NCI-H774 (cell line): Measurements from ENCODE around the gene TNS1.

Experiments
- DNase-seq: peaks from one replicate; lab custom pipeline; 2025; lab: John Stamatoyannopoulos, UW

The TNS1 gene

DNA sequence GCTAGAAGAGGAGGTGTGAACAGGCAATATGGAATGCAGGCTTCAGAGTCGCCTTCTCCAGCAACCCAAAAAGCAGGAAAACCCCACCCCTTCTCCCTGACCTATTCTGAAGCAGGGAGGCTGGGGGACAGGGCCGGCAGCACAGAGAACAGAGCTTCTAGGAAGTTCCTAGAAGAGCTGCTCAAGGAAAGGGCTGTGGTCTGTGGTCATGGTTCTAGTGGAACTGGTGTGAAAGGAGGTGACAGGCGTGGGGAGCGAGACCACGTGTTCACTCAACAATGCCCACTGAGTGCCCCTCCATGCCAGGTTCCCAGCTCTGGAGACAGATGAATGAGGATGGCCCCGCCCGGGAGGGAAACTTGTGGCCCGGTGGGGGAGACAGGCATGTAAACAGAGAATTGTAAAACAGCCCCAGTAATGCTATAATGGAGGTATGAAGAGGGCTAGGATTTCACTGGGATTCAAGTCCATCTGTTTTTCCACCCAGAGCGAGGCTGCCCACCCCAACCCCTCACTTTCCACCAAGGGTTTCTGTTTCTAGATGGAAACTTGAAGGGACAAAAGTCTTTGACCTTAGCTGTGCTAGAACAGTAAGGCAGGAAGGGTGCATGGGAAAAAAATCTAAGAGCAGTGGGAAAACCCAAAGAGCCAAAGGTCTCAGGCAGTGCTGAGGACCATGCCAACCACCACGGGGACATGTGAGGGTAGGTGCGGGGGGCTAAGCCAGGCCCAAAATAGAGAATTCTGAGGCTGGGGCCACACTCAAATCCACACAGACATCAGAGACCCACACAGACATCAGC is 71.8 kb downstream of the TNS1 start:
- no peak for DNase-seq

DNA sequence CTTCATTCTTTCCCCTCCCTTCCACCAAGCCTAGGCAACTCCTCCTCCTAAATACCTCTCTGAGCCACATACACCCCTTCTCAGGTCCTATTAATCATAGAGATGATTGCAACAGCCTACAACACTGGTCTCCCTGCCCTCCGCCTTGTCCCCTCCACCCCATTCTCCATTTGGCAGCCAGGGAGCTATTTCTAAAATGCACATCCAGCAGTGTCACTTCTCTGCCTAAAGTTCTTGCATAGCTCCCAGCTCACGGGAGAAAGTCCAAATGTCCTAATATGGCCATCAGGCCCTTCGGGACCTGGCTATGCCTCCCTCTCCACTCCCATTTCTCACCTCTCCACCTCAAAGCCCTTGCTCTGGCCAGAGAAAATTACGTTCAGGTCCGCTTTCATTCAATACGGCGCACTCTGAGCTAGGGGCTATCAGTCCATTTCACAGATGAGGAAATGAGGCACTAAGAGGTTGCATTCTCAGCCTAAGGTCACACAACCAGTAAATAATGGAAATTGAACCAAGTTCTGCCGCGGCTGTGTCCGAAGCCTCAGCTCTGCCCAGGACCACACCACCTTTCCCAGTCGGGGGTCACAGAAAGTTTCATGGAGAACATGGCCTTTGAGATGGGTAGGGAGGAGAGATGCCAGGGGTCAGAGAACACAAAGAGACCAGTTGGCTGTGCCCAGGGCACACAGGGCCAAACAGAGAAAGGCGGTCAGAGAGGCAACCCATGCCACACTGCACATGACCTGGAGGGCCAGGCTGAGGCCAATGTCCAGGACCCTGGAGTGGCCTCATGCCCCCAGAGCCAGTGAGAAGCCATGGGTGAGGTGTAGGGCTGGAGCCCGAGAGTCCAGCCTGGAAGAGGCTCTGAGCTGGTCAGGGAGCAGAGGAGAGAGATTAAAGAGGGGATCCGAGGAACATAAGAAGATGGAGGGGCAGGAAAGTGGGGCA is 72.8 kb downstream of the TNS1 start:
- no peak for DNase-seq

DNA sequence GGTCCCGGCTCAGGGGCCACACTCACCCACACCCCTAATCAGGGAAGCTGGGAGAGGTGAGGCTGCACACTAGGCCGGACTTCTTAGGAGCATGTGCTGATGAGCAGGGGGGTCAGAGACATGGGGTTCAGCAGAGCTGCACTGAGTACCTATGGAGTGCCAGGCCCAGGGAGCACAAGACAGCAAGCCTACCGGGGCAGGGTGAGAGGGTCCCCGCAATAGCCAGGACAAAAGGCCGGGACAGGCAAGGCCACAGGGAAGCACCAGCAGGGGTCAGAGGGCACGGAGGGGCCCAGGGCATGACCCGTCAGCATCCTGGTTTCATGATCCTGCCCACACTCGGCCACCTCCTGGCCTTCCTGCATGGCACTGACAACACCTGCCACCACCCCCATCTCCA is 73.5 kb downstream of the TNS1 start:
- no peak for DNase-seq

DNA sequence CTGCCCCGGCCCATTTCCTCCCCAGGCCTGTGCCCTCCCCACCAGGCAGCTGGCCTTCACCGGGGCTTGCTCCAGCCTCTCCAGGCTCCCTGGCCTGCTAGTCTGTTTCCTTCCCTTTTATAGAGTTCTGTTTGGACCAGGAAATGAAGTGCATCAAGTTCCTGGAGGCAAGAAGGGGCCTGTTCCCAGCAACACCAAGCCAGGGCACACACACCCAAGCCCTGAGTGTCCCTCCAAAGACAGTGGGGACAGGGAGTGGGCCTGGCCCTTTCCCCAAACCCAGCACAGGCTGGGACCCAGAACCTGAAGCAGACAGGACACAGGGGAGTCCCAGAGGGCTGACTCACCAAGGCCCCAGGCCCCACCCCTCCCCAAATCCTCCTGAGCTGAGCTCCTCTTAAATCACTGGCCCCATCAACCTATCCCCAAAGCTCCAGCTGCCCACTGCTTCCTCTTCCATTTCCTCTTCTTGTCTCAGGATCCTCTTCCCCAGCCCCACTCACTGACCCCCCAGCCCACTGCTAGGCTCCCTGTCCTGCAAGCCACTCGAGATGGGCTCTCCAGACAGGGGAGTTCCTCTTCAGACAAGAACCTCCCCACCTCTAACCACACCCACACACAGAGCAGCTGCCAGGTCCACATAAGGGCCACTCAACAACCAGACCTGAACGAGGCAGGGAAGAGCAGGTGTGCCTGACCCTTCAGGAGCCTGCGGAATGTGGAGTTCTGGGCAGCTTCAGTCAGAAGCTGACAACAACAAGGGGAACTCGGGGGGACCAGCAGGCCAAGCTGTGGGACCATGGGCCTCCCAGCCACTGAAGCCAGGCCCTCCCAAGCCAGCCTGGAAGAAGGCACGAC is 74.2 kb downstream of the TNS1 start:
- DNase-seq, result peak; percentile 87

DNA sequence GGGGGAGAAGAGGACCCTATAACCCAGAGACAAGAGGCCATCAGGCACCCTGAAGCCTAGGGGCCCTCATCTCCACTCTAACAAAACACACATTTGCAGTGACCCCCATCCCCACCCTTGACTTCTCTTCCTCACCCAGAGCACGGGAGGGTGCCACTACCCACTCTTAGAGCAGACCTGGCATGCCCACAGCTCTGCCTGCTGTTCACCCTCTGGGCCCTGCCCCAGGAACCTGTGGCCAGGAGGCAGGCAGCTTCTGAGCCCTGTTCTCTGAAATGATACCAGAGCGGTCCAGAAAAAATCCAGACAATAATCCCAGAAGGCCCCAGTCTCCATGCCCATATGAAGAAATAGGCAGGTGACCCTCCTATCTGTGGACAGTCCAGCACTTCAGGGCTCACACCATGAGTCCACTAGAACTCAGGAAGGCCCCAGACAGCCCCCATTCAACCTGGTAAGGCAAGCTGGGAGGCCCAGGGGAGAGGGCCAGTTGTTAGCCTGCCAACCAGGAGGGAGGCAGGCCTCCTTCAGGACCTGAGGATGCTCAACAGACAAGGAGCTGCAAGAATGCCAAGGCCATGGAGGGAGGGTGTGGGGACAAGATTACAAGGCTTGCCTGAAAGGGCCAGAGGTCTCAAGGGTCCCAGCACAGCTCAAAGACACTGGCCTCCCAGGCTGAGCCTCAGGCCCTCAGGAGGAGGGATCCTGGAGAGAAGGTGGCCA is 75.0 kb downstream of the TNS1 start:
- no peak for DNase-seq

DNA sequence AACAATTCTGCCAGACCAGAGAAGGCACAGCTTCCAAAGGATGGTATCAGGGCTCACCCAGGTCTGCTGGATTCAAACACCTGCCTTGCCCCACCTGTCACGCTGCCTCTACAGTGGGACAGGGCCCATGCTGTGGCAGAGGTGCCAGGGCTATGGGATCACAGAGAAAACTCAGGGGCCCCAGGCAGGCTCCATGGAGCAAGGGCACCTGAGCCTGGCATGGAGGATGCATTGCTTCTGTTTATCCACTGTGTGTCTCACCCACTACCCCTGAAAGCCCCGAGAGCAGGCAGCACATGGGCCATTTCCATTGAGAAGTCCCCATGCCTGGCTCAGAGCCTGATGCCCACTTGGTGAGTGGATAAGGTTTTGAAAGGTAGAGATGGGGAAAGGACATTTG is 76.0 kb downstream of the TNS1 start:
- DNase-seq, result no peak

DNA sequence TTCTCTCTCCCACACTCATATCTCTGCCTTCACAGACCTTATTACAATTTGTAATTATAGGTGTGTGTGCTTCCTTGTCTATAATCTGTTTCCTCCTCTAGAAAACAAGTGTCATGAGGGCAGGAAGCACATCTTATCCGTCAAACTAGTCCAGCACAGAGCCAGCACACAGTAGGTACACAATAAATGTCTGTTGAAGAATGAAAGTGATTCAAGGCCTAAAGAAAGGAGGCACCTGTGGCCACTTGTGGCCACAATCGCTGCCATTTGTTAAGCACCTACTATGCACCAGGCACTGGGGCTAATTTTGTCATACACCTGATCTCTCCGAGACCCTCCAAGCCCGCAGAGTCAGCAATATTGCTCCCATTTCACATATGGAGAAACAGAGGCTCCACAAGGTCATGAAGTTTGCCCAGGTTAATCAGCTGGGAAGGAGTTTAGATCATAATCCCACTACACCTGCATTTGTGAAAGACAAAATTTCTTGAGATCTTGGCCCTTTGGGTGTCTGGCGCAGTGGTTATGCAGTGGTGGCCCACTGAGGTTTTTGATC is 78.4 kb downstream of the TNS1 start:
- DNase-seq, result no peak

DNA sequence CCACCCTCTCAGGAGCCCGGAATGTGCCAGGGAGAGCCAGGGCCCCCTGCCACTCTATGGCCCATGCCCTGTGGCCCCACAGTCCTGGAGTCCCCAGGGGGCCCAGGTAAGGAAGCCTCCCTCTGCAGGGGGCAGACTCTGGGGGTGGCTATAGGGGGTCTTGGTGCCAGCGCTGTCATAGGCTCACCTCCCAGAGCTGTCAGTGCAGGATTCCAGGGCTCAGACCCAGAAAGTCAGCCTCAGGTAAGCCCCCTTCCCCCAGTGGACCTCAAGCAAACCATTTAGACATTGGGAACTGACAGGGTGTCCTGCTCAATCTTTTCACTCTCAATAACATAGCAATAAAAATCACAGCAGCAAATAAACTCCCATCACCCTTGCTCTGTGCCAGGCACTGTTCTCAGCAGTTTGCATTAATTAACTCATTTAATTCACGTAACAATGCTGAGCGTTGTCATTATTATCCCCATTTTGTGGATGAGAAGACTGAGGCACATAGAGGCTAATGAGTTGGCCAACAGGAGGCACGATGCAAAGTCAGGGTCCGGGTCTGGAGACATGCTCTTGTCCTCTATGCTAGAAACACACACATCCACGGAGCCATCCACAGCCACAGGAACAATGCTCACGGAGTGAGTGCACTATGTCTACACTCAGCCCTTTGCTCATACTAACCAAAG is 79.6 kb downstream of the TNS1 start:
- DNase-seq, result no peak

DNA sequence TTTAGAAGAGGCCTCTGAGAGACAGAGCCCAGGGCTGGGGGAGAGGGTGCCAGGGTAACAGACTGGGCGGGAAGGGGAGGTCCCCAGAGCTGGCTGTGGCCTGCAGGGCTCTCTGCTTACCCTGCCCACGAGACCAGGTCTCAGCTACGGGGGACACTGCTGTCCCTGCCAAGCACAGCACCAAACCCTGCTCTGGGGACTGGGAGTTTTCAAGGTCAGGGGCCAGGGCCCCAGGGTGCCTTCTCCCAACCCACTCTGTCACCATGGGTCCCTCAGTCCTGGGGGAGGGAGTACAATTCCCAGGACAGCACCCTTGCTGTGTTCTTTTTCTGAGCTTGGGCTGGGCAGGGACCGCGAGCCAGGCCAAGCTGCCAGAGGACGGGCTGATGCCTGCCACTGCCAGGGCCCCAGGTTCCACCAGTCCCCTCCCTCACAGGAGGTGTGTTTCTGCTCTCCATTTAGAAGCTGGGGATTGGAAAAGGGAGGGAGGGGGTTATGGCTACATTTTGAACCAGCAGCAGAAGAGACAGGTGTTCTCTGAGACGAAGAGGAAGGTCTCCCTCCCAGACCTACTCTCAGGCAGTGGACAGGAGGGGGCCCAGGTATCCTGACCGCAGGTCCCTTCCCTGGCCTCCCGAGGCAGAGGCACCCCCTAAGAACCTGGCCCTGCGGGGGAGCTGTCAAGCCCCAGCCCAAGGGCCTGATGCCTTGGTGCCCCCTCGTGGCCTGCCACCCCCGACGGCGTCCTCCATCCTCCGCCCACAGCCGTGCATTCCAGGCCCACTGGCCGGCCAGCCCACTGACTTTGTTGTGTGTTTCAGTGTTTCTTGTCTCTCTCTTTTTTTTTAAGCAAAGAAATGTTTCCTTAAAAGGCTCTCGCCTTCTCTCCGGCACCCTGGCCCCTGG is 80.4 kb downstream of the TNS1 start:
- DNase-seq, result no peak

DNA sequence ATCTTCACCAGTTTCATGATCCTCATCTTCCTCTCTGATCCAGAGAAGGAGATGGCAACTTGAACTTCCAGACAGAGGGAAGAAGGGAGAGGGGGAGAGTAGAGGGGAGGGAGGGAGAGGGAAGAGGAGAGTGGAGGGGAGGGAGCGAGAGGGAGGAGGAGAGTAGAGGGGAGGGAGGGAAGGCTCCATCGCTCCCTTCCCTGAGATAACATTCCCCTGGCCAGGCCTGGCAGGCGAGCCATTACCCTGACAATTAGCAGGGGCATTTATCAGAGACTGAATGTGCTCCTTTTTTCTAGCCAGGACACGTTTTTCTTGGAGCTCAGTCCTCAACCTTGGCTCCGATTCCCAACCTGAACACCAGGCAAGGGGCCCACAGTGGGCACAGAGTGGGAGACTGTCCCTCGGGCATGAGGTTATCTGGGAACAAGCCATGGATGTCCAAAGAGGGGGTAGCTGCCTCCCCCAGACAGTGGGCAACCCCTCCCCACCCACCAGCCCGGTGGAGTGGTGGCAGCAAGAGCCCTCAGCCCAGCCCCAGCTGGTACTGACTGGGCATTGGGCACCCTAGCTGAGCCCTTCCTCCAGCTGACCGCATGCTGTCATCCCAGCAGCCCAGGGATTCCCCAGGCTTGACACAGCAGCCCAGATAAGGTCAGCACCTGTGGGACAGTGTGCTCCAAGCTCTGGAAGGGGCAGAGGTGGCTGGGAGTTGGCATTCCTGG is 81.8 kb downstream of the TNS1 start:
- no peak for DNase-seq

DNA sequence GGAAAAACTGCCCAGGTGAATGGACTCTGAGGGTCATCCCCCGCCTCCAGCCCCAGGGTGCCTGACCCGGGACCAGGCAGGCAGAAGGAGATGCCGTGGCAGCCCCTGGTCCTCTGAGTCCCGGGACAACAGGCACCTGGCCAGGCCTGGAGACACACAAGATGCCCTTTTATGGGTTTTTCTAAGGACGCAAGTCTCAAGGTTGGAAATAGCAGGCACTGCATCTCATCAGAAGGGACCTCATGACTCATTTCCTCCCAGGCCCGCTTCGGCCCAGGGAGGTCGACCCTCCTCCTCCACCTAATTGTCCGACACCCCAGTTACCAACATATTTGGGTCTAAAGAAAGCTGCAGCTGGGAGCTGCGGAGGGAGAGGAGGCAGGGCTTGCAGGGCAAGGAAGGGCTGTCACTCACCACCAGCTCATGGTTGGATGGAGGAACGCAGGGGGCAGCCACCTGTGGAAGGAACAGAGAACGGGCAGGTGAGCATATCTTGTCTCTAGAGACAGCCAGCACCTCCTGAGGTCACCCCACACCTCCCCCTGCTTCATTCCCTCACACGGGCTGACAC is 82.9 kb downstream of the TNS1 start:
- DNase-seq, result no peak

DNA sequence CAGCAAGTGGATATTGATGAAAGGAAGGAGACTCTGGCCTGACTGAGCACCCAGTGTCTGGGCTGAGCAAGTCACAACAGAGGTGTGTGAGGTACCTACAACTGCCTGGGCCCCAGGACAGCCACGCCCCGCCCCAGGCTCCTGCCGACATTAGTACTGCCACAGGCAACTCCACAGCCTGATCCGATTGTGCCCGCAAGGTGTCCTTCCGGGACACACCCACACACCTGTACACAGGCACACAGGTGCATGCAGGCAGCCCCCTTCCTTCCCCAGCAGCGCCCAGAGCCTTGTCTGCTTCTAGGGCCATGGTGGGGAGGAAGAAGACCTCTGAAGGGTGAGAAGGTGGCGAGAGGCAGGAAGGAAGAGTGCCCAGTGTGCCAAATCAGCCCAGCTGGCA is 83.6 kb downstream of the TNS1 start:
- no peak for DNase-seq

DNA sequence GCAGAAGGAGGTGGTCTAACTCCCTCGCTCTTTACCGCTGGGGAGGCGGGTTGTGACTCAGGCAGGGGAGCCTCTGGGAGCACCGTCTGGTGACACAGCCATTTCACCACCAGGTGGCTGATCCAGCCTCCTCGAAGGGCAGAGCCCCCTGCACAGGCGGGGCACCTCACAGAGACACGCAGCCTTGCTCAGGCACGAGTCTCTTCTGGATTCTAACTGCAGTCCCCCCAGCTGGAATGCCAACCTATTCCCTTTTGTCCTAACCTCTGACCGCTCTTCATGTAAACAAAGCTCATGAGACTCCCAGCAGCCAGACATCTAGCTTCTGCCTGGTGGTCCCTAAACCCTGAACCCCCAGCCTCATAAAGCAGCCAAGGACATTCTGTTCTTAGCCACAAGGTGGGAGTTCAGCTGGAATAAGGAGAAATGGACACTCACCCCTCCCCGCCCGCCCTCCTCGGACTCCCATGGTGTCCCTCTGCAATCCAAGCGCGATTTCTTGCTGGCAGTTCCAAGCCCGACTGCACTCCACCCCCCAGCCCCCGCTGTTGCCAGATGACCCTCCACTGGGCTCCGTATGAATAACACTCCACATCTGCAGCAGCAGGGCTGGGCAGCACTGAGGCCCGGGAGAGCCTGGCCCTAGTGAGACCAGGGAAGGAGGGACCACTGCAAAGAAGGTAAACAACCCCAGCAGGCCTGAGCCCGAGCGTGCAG is 84.3 kb downstream of the TNS1 start:
- no peak for DNase-seq

DNA sequence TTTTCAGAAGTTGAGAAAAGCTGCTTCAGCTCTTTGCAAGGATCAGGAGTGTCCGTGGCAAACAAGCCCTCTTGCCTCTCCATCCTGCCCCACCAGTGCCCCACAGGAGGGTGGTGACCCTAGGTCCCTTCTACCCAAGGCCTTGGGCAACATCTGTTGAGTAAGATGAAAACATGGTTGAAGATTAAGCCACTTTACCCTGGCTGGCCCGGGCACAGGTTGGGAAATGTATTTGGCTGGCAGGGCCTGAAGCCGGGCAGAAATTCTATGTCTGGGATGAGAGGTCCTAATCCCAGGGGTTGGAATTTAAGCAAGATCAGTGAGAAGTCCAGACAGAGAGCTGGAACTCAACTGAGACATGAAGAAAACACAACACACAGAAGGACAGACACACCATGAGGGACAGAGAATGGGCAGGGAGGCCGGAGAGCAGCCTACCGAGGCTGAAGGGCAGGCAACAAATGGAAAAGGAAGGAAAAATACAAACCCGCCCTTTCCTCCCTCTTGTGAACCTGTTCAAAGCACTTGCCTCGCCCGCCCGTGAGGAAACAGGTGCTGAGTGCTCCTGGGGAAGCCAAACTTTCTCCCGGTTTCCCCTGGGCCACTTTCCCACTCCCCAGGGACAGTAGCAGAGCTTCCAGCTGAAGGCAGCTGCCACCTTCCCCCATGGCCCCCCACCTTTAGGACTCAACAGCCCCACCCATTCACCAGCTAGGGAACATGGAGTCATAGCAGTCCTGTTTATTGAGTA is 86.1 kb downstream of the TNS1 start:
- DNase-seq, result no peak

DNA sequence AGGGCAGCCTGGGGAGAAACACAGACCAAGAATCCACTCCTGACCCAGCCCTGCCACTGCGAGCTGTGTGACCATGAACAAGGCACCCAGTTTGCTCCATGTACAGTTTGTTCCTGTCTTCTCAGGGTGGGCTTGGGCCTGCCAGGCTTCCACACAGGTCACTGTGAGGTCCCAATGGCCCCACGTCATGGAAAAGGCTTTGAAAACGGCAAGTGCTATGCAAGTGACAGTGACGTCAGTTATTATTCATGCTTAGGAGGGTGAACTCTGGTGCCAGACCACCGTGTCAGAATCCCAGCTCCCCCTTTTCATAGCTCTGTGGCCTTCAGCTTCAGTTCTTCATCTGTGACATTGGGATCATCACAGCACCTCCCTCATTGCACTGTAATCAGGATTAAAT is 87.1 kb downstream of the TNS1 start:
- no peak for DNase-seq

DNA sequence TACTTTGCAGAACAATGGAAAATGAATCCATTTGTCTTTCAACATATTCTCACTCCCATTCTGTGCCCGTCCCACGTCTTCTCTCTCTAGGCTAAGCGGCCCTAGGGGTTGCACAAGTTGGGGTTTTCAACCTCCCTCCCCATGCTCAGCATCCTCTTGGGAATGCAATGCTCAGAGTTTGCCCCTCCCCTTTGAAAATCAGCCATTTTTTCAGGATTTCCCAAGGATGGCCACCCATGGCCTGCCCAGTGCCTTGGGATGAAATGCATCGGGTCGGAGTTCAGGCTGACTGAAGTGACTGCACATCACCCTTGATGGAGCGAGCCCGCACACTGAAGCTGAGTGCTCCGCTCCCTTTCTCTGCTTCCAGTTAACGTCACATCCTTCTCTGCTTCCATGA is 87.9 kb downstream of the TNS1 start:
- DNase-seq, result no peak

DNA sequence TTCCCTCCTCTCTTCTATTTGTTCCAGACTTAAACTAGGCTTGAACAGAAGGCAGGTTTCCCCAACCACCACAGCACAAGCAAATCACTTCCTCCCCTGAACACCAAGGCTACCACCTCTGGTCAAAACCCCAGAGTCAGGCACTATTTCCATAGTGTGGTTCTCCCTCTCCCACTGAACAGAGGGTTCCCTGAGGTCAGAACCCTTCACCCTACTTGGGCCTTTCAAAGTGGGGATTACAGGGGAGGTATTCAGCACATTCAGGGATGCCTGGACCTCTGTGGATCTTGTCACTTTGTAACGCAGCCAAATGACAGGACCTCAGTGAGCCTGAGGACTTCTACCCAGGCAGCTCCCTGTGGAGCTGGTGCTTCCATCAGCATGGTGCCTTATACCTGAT is 88.7 kb downstream of the TNS1 start:
- no peak for DNase-seq
